K562 (cell line): ENCODE data around the gene MVP.

Experiments used
- FOXJ3 ChIP-seq: sonication (generic); formaldehyde crosslinking; IDR thresholded peaks from 2 replicates; pipeline ENCODE4 v1.4.0; 2020; ENCODE audit warnings: mild to moderate bottlenecking, missing genetic modification reagents
- HOXB6 ChIP-seq: fragments of 250-450 bp; sonication (Bioruptor Pico); IDR thresholded peaks from 2 replicates; pipeline ENCODE4 v1.5.1; 2022; ENCODE audit warnings: mild to moderate bottlenecking, borderline replicate concordance
- NONO ChIP-seq, 2 experiments: fragments of 200-400 bp in 1 of 2; fragments of 450-650 bp in 1 of 2; formaldehyde crosslinking in 1 of 2; IDR thresholded peaks; 2 replicates each; pipeline ENCODE4 v1.6.1; 2017; ENCODE audit warnings: low read depth in 2 of 2, mild to moderate bottlenecking in 2 of 2, moderate library complexity in 2 of 2, low read length in 1 of 2
- NR2F6 ChIP-seq: fragments of 450-650 bp; formaldehyde crosslinking; IDR thresholded peaks from 2 replicates; pipeline ENCODE4 v1.4.0; 2020; ENCODE audit warnings: mild to moderate bottlenecking
- POLR2A ChIP-seq: fragments of 450-650 bp; conservative IDR thresholded peaks from 2 replicates; pipeline ENCODE4 v1.6.1; 2016
- TEAD2 ChIP-seq: fragments of 450-650 bp; IDR thresholded peaks from 2 replicates; pipeline ENCODE4 v1.6.1; 2016; ENCODE audit warnings: missing genetic modification characterization, control low read depth, missing compliant biosample characterization
- ZBTB49 ChIP-seq: sonication (generic); formaldehyde crosslinking; IDR thresholded peaks from 2 replicates; pipeline ENCODE4 v1.8.0; 2022; ENCODE audit warnings: missing genetic modification reagents, mild to moderate bottlenecking, borderline replicate concordance
- ZNF431 ChIP-seq: sonication (generic); formaldehyde crosslinking; IDR thresholded peaks from 2 replicates; pipeline ENCODE4 v1.8.0; 2022; ENCODE audit warnings: mild to moderate bottlenecking, missing genetic modification reagents

GRCh38 chr16:29860218-29860617, 40.0 kb downstream of the MVP start:
- TF ChIP-seq TEAD2: no peak
- TF ChIP-seq ZNF431 (CRISPR knock-in tag): no peak
- no peak for TF ChIP-seq POLR2A
- no peak for TF ChIP-seq ZBTB49 (CRISPR knock-in tag)
- TF ChIP-seq FOXJ3: no peak
- TF ChIP-seq HOXB6 (CRISPR knock-in tag): no peak
- TF ChIP-seq NR2F6: no peak
- no peak for TF ChIP-seq NONO (IDR thresholded peaks at IDR 0.05; ENCODE audit: low read depth in 2 of 2, low read length in 1 of 2)
